IMR-90 (cell line): ENCODE measurements around the gene BEX3. TPM values are rescaled to one million over a fixed set of nuclear protein-coding genes. Genes with fewer than 3 reads are reported as not detected.

Experiments used
- ATAC-seq: fragments of 200-7000 bp; cut with Tn5 transposase; 2 replicates; pipeline ENCODE4 v1.9.1; 2020; ENCODE audit warnings: low read depth, mild to moderate bottlenecking, moderate library complexity
- BruUV-seq: library from RNA; stranded (reverse); fragments of 400-500 nt; replicated peaks from 2 replicates; lab custom pipeline; 2021; lab: Mats Ljungman, UMichigan
- CTCF ChIA-PET: fragments of 300-600 bp; formaldehyde crosslinking; extraction: SDS; loops from one replicate; lab custom pipeline; 2021; ENCODE audit warnings: antibody characterized with exemption; lab: Yijun Ruan, JAX
- POLR2A ChIA-PET: fragments of 300-600 bp; sonication (Branson Sonifier 250); formaldehyde crosslinking; loops from one replicate; lab custom pipeline; 2022; ENCODE audit warnings: antibody characterized with exemption; ENCODE audit not compliant: unreplicated experiment; lab: Charles Lee
- DNase-seq: peaks from one replicate; pipeline ENCODE4 v3.0.0; 2013
- H2AFZ ChIP-seq: replicated peaks from 2 replicates; pipeline ENCODE3; 2013; ENCODE audit warnings: low read length, mild to moderate bottlenecking; ENCODE audit not compliant: poor library complexity
- H2AK5ac ChIP-seq: 2 replicates; pipeline ENCODE4 v1.6.1; 2013; ENCODE audit warnings: low read depth, low read length, inconsistent platforms
- H2AK9ac ChIP-seq: replicated peaks from 2 replicates; pipeline ENCODE3; 2013; ENCODE audit warnings: mild to moderate bottlenecking, low read depth, low read length, moderate library complexity; ENCODE audit not compliant: poor library complexity
- H2BK120ac ChIP-seq: 2 replicates; pipeline ENCODE4 v1.6.1; 2013; ENCODE audit warnings: low read depth, low read length, inconsistent platforms
- H2BK15ac ChIP-seq: 3 replicates; pipeline ENCODE4 v1.6.1; 2013; ENCODE audit warnings: low read depth, low read length, inconsistent platforms
- H2BK20ac ChIP-seq: 2 replicates; pipeline ENCODE4 v1.6.1; 2013; ENCODE audit warnings: low read depth, mild to moderate bottlenecking, inconsistent platforms, low read length, moderate library complexity
- H2BK5ac ChIP-seq: 2 replicates; pipeline ENCODE4 v1.6.1; 2013; ENCODE audit warnings: mild to moderate bottlenecking, low read depth, low read length, inconsistent platforms; ENCODE audit not compliant: poor library complexity, severe bottlenecking
- H3K14ac ChIP-seq: replicated peaks from 2 replicates; pipeline ENCODE4 v1.6.1; 2013; ENCODE audit warnings: low read depth, low read length, inconsistent platforms
- H3K18ac ChIP-seq: 2 replicates; pipeline ENCODE4 v1.6.1; 2013; ENCODE audit warnings: low read depth, low read length, control low read depth
- H3K23ac ChIP-seq: 2 replicates; pipeline ENCODE4 v1.6.1; 2013; ENCODE audit warnings: low read depth, low read length, inconsistent platforms
- H3K27ac ChIP-seq: 2 replicates; pipeline ENCODE4 v1.5.1; 2013; ENCODE audit warnings: mild to moderate bottlenecking, control low read depth, low read length; ENCODE audit not compliant: insufficient read depth
- H3K27me3 ChIP-seq: 2 replicates; pipeline ENCODE4 v1.6.1; 2013; ENCODE audit warnings: low read length; ENCODE audit not compliant: control insufficient read depth, insufficient read depth
- H3K36me3 ChIP-seq: 2 replicates; pipeline ENCODE4 v1.6.1; 2013; ENCODE audit warnings: low read length, mixed read lengths; ENCODE audit not compliant: control insufficient read depth, insufficient read depth
- H3K4ac ChIP-seq: 2 replicates; pipeline ENCODE4 v1.6.1; 2013; ENCODE audit warnings: low read depth, low read length, inconsistent platforms
- H3K4me1 ChIP-seq: 2 replicates; pipeline ENCODE4 v1.6.1; 2013; ENCODE audit warnings: low read length, mixed read lengths; ENCODE audit not compliant: control insufficient read depth, insufficient read depth
- H3K4me2 ChIP-seq: 2 replicates; pipeline ENCODE4 v1.6.1; 2013; ENCODE audit warnings: low read depth, mild to moderate bottlenecking, control low read depth, low read length, moderate library complexity
- H3K4me3 ChIP-seq: 2 replicates; pipeline ENCODE4 v1.5.1; 2013; ENCODE audit warnings: low read depth, mild to moderate bottlenecking, control low read depth, low read length, moderate library complexity; ENCODE audit not compliant: insufficient read depth
- H3K56ac ChIP-seq: 2 replicates; pipeline ENCODE4 v1.6.1; 2013; ENCODE audit warnings: low read length, inconsistent platforms; ENCODE audit not compliant: insufficient read depth; ENCODE audit errors: extremely low read depth
- H3K79me1 ChIP-seq, 2 experiments: 2 replicates each; pipeline ENCODE4 v1.6.1; 2013; ENCODE audit warnings: low read length in 2 of 2, inconsistent platforms in 1 of 2, low read depth in 1 of 2
- H3K9ac ChIP-seq: 2 replicates; pipeline ENCODE4 v1.6.1; 2013; ENCODE audit warnings: low read depth, low read length, control low read depth
- H3K9me1 ChIP-seq: 2 replicates; pipeline ENCODE4 v1.6.1; 2013; ENCODE audit warnings: low read length, inconsistent platforms; ENCODE audit not compliant: insufficient read depth
- H3K9me3 ChIP-seq: 2 replicates; pipeline ENCODE4 v1.6.1; 2013; ENCODE audit warnings: low read length; ENCODE audit not compliant: control insufficient read depth, insufficient read depth
- H4K20me1 ChIP-seq: 2 replicates; pipeline ENCODE4 v1.6.1; 2013; ENCODE audit warnings: low read length, inconsistent platforms; ENCODE audit not compliant: insufficient read depth
- H4K5ac ChIP-seq: 2 replicates; pipeline ENCODE4 v1.6.1; 2013; ENCODE audit warnings: mild to moderate bottlenecking, low read depth, low read length, control low read depth
- H4K8ac ChIP-seq, 2 experiments: 2 replicates each; pipeline ENCODE4 v1.6.1; 2013; ENCODE audit warnings: low read depth in 2 of 2, low read length in 2 of 2, control low read depth in 1 of 2, inconsistent platforms in 1 of 2
- H4K91ac ChIP-seq: 2 replicates; pipeline ENCODE4 v1.6.1; 2013; ENCODE audit warnings: low read depth, low read length, inconsistent platforms; ENCODE audit not compliant: insufficient read depth
- BHLHE40 ChIP-seq: fragments of 150-350 bp; IDR thresholded peaks from 2 replicates; pipeline ENCODE4 v1.6.1; 2016; ENCODE audit warnings: mild to moderate bottlenecking, low read depth, low read length
- CEBPB ChIP-seq: IDR thresholded peaks from 2 replicates; pipeline ENCODE4 v1.6.1; 2012; ENCODE audit warnings: low read depth, low read length, improper control_type of control experiment
- CHD1 ChIP-seq: IDR thresholded peaks from 2 replicates; pipeline ENCODE4 v1.6.1; 2012; ENCODE audit warnings: low read depth, low read length, improper control_type of control experiment
- MAFK ChIP-seq: IDR thresholded peaks from 2 replicates; pipeline ENCODE4 v1.6.1; 2012; ENCODE audit warnings: low read depth, low read length, improper control_type of control experiment
- MAZ ChIP-seq: IDR thresholded peaks from 2 replicates; pipeline ENCODE4 v1.6.1; 2012; ENCODE audit warnings: low read depth, mild to moderate bottlenecking, low read length, improper control_type of control experiment, moderate library complexity, borderline replicate concordance
- MXI1 ChIP-seq: IDR thresholded peaks from 2 replicates; pipeline ENCODE4 v1.6.1; 2012; ENCODE audit warnings: low read depth, mild to moderate bottlenecking, low read length, moderate library complexity, borderline replicate concordance
- POLR2A ChIP-seq: IDR thresholded peaks from 2 replicates; pipeline ENCODE4 v1.6.1; 2012; ENCODE audit warnings: mild to moderate bottlenecking, low read depth, low read length
- RAD21 ChIP-seq: IDR thresholded peaks from 2 replicates; pipeline ENCODE4 v1.6.1; 2012; ENCODE audit warnings: low read length, improper control_type of control experiment
- RCOR1 ChIP-seq: IDR thresholded peaks from 2 replicates; pipeline ENCODE4 v1.6.1; 2012; ENCODE audit warnings: mild to moderate bottlenecking, low read length, improper control_type of control experiment; ENCODE audit not compliant: insufficient replicate concordance
- RFX5 ChIP-seq: IDR thresholded peaks from 2 replicates; pipeline ENCODE4 v1.8.0; 2012; ENCODE audit warnings: low read depth, mild to moderate bottlenecking, low read length, moderate library complexity
- SMC3 ChIP-seq: fragments of 150-350 bp; IDR thresholded peaks from 2 replicates; pipeline ENCODE4 v1.6.1; 2016; ENCODE audit warnings: low read depth, mild to moderate bottlenecking, antibody characterized with exemption, low read length, moderate library complexity
- WGBS, 2 experiments: methylation state at CpG; one replicate each; pipeline versions ENCODE4 v1.1.5 to v1.1.7; 2013; ENCODE audit warnings: missing lambda C conversion rate in 2 of 2; ENCODE audit not compliant: insufficient read length in 1 of 2; ENCODE audit errors: extremely low coverage in 2 of 2; 5-methylcytosine and 5-hydroxymethylcytosine counted together
- dilution Hi-C: fragments of 300-500 bp; cut with HindIII; formaldehyde crosslinking; loops from one replicate; pipeline ENCODE4 v1.14.3; 2018; ENCODE audit warnings: low sequenced_read_pairs; ENCODE audit not compliant: unreplicated experiment
- in situ Hi-C: fragments of 300-500 bp; cut with MboI; formaldehyde crosslinking; loops from 3 replicates; pipeline ENCODE4 v1.14.3; 2019; ENCODE audit warnings: low sequenced_read_pairs, inconsistent platforms, mixed read lengths
- intact Hi-C: fragments of 100-400 bp; cut with micrococcal nuclease; formaldehyde crosslinking; loops from 2 replicates; pipeline ENCODE4 v1.10.0; 2022
- polyA plus RNA-seq, 3 experiments: library from polyadenylated mRNA; depleted of rRNA; stranded (reverse); fragments of >200 nt; gene quantifications; 2 replicates each; pipeline ENCODE4 v1.2.3, GENCODE V29; 2012; ENCODE audit warnings: low replicate concordance in 1 of 3
- total RNA-seq: library from RNA; depleted of rRNA; stranded (reverse); fragments of >200 nt; gene quantifications from 2 replicates; pipeline ENCODE4 v1.2.3, GENCODE V29; 2012
- TF ChIP-seq, protein P1 (sequence below): conservative IDR thresholded peaks from 2 replicates; pipeline ENCODE4 v1.5.1; 2012; ENCODE audit warnings: mild to moderate bottlenecking, low read depth, low read length, improper control_type of control experiment
- TF ChIP-seq, protein P2 (sequence below): fragments of 150-350 bp; IDR thresholded peaks from 2 replicates; pipeline ENCODE4 v1.6.1; 2017; ENCODE audit warnings: mild to moderate bottlenecking, antibody characterized with exemption, low read length, low read depth

Gene BEX3
- total and polyA plus RNA-seq, 2 of the 4 experiments (the other 2 are of a cell fraction), result 114 to 409 TPM

DNA sequence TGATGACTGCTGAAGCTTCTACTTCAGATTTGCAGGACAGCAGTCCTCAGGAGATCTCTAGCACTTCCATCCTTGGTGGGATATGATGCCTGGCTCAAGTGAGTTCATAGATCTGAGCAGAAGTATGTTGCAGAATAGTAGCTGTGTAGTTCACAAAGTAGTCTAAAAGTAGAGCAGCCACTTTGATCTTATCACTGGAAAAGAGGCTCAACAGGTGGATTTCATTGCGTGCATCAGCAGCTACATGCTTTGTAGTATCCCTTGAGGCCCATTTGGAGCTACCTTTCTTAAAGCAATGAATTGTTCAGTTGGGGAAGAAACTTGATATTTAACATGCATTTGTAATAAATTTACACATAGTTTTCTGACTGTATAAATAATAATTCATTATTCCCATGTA lies 29.9 kb downstream of the BEX3 start:
- no peak overlapping the region for H2BK120ac ChIP-seq
- no peak for ATAC-seq
- H3K27ac ChIP-seq, result no peak overlapping the region
- H4K91ac ChIP-seq, result no peak overlapping the region
- no peak overlapping the region for H2AK5ac ChIP-seq
- peaks cover 6% of the 10 kb centered on the region for H3K27me3 ChIP-seq
- H3K14ac ChIP-seq, result no peak overlapping the region
- dilution Hi-C loops (no loop called here), in situ Hi-C loops (no loop called here), intact Hi-C loops (no loop called here)
- peaks cover 5 to 11% of the 10 kb centered on the region in 2 experiments; a peak in 1 of 4 replicates for H3K79me1 ChIP-seq
- no peak overlapping the region for H3K4ac ChIP-seq
- WGBS, 2 experiments, result no CpG with 5 or more reads among the region's 1 CpG
- no peak overlapping the region for H2AK9ac ChIP-seq
- no peak overlapping the region for H3K4me3 ChIP-seq
- H3K9ac ChIP-seq, result no peak overlapping the region
- no peak for DNase-seq
- no peaks in the 10 kb centered on the region; the same call in 1 of the 2 replicates for H3K4me1 ChIP-seq
- no peak overlapping the region for H4K8ac ChIP-seq
- no peak overlapping the region for H4K5ac ChIP-seq
- no TSS peak for BruUV-seq
- ChIA-PET CTCF (no interaction called here), POLR2A (no interaction called here)
- no peak overlapping the region for H2BK5ac ChIP-seq
- H3K23ac ChIP-seq, result no peak overlapping the region
- H3K9me3 ChIP-seq, result no peaks in the 10 kb centered on the region
- no peak overlapping the region for H2AFZ ChIP-seq
- no peak overlapping the region for H2BK15ac ChIP-seq
- no peak overlapping the region for H3K56ac ChIP-seq
- H3K18ac ChIP-seq, result no peak overlapping the region
- no peak overlapping the region for H3K4me2 ChIP-seq
- no peaks in the 10 kb centered on the region for H4K20me1 ChIP-seq
- H2BK20ac ChIP-seq, result no peak overlapping the region
- TF ChIP-seq, protein P1, sequence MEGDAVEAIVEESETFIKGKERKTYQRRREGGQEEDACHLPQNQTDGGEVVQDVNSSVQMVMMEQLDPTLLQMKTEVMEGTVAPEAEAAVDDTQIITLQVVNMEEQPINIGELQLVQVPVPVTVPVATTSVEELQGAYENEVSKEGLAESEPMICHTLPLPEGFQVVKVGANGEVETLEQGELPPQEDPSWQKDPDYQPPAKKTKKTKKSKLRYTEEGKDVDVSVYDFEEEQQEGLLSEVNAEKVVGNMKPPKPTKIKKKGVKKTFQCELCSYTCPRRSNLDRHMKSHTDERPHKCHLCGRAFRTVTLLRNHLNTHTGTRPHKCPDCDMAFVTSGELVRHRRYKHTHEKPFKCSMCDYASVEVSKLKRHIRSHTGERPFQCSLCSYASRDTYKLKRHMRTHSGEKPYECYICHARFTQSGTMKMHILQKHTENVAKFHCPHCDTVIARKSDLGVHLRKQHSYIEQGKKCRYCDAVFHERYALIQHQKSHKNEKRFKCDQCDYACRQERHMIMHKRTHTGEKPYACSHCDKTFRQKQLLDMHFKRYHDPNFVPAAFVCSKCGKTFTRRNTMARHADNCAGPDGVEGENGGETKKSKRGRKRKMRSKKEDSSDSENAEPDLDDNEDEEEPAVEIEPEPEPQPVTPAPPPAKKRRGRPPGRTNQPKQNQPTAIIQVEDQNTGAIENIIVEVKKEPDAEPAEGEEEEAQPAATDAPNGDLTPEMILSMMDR, result no peak
- no peak for TF ChIP-seq MAZ
- TF ChIP-seq POLR2A, result no peak
- no peak for TF ChIP-seq CHD1
- TF ChIP-seq MXI1, result no peak
- TF ChIP-seq SMC3, result no peak
- no peak for TF ChIP-seq MAFK
- TF ChIP-seq, protein P2, sequence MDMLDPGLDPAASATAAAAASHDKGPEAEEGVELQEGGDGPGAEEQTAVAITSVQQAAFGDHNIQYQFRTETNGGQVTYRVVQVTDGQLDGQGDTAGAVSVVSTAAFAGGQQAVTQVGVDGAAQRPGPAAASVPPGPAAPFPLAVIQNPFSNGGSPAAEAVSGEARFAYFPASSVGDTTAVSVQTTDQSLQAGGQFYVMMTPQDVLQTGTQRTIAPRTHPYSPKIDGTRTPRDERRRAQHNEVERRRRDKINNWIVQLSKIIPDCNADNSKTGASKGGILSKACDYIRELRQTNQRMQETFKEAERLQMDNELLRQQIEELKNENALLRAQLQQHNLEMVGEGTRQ, result no peak
- TF ChIP-seq BHLHE40, result no peak
- TF ChIP-seq RAD21, result no peak
- TF ChIP-seq CEBPB, result no peak
- no peak for TF ChIP-seq RFX5
- no peak for TF ChIP-seq RCOR1
- no peaks in the 10 kb centered on the region for H3K36me3 ChIP-seq
- no peaks in the 10 kb centered on the region for H3K9me1 ChIP-seq
